Dermis microvascular lymphatic vessel endothelial cell (primary cell): ENCODE data around the gene UTS2B. TPM values are rescaled to one million over a fixed set of nuclear protein-coding genes. Genes with fewer than 3 reads are reported as not detected.
"Not testable (repeated sequence)": the region's sequence is repeated elsewhere in the genome, so short reads cannot be mapped to it uniquely, and the experiment has no call there.

ENCODE experiments used
- DNase-seq, 2 donors: peaks; one replicate each; pipeline versions ENCODE4 v3.0.0 to v3.0.0-alpha.2; 2010; ENCODE audit warnings: low read depth in 2 of 2
- total RNA-seq: library from RNA; depleted of rRNA; stranded (reverse); fragments of >200 nt; gene quantifications from 2 replicates; pipeline ENCODE4 v1.2.1, GENCODE V29; 2014

Gene UTS2B
- total RNA-seq, 1 donor from 2014 or later, result not detected

DNA sequence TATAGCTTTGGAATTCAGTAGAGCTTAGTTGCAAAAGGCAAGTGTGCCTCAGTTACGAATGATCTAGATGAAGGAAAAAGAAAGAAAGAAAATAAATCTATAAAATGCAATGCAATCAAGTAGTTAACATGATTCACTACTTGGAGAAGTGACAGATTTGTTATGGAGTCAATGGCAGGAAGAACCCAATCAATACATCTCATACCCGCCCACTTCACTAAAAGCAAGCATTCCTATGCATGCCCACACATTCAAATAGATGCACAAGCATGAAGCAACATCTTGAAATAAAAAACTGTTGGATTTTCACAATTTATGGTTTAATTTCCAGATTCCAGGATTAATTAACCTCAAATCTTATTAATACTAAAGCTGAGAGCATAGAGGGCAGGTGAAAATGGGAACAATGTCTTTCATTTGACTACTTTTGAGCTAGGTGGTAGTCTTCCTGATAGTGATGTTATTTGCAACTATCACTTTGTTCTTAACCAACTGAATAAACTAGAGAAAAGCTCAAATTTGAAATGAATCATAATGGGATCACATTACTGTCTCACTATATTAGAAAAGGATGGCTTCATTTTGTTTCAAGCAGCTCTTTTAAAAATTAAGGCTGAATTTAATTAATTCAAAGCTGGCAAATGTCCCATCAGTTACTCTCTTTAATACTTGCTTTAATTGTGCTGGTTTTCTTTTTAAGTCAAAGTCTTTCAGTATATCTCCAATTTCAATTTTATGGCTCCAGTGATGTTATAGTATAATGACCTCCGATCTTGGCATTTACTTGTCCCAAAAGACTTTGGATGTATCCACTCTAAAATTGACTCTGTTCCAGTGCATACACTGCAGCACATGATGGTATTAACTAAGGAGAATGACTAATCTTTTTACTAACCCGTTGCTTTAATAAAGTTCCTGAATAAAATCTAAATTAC lies 47.8 kb downstream of the UTS2B start:
- DNase-seq, result no peak

- no peak for DNase-seq
Observed at GRCh38 chr3:191280882-191281281, 49.4 kb downstream of the UTS2B start.

DNA sequence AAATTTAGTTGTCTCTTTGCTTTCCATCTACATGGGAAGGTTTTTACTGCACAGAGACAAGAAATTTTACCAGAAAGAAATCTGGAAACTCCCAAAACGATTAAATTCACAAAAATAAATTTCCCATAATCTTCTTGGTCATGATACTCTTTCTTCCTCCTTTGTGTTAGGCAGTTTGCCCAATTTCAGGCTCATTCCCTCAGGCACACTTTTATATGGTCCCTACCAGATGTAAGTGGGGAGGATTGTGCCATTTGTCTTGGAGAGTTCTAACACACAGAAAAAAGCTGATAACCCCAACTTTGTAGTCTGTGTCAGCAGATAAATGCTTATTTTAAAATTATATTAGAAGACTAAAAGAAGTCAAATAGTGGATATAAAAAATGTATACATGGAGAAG lies 50.2 kb downstream of the UTS2B start:
- no peak for DNase-seq

DNA sequence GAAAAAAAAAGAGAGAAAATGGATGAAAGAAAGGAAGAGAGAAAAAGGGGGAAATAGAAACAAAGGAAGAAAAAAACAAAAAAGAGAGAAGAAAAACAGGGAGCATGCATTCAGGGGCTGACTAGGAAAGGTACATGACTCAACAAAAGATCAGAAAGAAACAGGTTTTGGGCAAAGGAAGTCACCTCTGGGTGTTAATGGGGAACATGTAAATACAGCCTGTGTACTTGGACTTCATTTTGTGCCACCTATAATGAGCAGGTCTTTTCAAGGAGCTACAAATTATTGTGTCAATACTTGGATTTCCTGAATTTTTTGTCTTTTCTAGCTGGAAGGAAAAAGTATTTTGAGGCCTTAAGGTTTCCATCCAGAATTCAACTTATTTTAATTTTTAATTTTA lies 54.6 kb downstream of the UTS2B start:
- no peak for DNase-seq

DNA sequence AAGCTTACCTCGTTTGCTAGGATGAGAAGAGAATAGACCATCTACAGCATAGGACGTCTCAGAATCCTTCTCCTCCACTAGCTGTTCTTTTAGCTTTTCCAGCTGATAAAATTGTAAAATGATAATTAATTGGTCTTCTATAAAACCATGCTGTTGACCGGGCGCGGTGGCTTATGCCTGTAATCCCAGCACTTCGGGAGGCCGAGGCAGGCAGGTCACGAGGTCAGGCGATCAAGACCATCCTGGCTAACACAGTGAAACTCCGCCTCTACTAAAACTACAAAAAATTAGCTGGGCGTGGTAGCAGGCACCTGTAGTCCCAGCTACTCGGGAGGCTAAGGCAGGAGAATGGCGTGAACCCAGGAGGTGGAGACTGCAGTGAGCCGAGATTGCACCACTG lies 55.1 kb downstream of the UTS2B start:
- not testable (repeated sequence) for DNase-seq

GRCh38 chr3:191269289-191270085 lies 60.8 kb downstream of the UTS2B start:
- no peak for DNase-seq

- peak; percentile 10 to 37 for DNase-seq
Observed at GRCh38 chr3:191268737-191269136, 61.6 kb downstream of the UTS2B start.

DNA sequence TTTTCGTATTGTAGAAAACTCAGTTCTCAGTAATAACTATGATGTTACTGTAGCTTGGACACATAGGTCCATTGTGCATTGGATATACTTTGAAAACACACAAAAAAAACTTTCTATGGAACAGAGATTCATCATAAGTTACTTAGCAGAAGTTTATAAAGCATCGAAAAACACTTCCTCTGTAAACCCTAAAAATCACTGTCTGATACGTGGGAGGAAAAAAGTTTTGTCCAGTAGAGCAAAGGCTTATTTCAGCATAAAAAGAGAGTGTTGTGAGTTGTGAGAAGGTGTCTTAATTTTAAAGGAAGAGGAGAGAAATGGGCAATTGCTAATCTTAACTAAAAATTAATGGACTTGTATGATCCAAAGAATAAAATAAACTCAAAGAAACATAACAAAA lies 66.5 kb downstream of the UTS2B start:
- no peak for DNase-seq

GRCh38 chr3:191263365-191263764 lies 67.0 kb downstream of the UTS2B start:
- DNase-seq, result no peak

- no peak for DNase-seq
Observed at GRCh38 chr3:191262650-191263049, 67.7 kb downstream of the UTS2B start.

DNA sequence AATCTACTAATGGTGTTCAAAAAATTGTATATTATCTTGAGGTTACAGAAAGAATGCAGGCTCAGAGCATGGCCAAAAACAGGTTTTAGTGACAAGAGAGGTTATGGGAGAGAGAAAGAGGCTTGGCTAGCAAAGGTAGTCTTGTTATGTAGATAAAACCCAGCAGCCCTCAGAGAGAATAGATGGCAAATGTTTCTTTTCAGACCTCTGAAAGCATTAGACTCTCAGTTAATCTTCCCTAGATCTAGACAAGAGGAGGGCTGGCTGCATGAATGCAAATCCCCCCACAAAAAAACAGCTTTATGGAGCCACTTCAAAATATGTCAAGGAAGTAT lies 69.1 kb downstream of the UTS2B start:
- no peak for DNase-seq

DNA sequence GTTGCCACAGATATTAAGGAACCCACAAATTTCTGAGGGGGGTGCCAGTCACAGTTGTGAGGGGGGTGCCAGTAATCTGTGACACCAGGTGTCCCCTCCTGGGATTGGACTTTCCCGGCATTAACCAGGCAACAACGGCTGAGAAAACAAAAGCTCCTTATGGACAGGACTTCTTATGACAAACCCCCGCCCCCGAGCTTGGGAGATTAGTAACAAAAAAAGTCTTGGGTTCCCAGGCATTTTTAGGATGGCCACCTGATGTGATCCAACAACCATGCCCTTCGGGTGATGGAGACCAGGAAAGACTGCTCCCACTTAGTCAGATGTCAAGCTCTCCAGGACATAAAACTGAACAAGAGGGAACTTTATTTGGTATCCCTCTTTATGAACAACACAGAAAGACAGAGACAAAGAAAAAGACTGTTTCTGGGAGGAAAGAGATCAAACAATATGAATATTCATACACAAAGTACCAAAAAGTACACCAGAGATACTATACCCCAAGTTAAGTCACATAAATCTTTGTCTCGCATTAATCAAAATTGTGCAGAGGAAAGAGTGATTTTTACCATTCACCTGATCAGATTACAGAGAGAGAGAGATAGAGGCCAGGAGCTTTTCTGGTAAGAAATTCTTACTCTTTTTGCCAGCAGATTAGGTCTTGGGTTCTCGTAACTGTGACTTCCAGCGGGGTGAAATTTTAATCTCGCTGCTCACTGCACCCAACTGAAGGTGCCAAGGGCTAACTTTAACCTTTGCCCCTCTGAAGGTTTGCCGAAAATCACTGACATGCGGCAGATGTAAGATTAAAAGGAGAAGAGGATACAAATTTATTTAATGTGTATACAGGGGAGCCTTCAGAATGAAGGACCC lies 69.7 kb downstream of the UTS2B start:
- no peak for DNase-seq

- no peak for DNase-seq
Observed at GRCh38 chr3:191259486-191259885, 70.8 kb downstream of the UTS2B start.

DNA sequence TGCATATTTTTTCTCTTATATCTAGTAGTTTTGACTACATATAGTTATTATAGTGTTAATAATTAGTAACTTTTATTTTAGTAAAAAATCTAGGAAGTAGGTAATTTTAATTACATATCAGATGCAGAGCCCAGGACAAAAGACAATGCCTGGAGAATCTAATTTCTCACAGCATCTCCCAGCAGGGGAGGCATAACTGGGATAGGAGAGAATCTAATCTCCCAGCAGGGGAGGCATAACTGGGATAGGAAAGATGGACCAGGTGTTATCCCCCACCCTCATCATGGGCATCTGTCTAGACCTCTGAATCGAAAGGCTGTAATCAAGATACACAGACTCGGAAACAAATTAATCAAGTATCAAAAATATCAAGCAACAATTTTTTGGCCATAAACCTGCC lies 73.0 kb downstream of the UTS2B start:
- DNase-seq, result no peak

DNA sequence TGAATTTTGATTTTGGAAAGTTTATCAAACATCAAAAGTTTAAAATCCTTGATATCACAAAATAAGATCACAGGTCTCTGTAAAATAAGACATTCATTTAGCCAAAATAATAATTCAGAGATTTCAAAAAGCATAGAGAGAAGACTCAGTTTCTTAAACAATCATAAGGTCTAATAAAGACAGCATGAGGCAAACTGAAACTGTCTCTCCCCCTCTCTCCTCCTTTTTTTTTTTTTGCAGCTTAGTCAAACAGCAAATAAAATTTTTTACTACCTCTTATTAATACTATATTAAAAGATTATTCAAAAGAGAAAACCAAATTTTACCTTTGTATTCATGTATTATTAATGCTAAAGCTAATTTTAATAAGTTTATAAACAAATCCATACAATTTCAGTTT lies 73.9 kb downstream of the UTS2B start:
- no peak for DNase-seq

DNA sequence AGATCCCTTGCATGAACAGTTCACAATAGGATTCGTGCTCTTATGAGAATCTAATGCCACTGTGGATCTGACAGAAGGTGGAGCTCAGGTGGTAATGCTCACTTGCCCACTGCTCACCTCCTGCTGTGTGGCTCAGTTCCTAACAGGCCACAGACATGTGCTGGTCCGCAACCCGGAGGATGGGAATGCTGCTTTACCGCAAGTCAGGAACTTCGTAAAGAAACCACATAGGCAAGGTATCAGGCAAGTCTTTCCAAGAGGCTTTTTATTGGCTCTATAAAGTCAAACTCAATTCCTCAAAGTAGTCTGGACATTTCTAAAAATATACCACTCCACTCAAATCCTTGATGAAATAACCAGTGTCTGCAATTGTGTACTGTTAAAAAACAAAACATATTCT lies 75.2 kb downstream of the UTS2B start:
- no peak for DNase-seq

- no peak for DNase-seq
Observed at GRCh38 chr3:191254098-191254873, 76.0 kb downstream of the UTS2B start.

GRCh38 chr3:191253089-191253799 lies 77.1 kb downstream of the UTS2B start:
- no peak for DNase-seq

GRCh38 chr3:191246630-191247029 lies 83.7 kb downstream of the UTS2B start:
- DNase-seq, result no peak

DNA sequence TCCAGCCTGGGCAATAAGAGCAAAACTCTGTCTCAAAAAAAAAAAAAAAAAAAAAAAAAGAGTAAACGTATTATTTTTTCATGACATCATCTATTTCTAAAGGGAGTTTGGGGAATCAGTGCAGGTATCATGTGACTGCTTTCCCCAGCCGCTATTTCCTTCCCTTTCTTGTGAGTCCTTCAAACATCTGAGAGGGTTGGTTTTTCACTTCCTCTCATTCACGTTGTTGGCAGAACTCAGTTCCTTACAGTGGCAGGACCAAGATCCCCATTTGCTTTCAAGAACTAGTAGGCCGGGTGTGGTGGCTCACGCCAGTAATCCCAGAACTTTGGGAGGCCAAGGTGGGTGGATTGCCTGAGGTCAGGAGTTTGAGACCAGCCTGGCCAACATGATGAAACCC lies 84.3 kb downstream of the UTS2B start:
- DNase-seq, result not testable (repeated sequence)
